Tibial artery (tissue), 4 donors: ENCODE results near the gene ITIH4.
"Not testable (repeated sequence)": the region's sequence is repeated elsewhere in the genome, so short reads cannot be mapped to it uniquely, and the experiment has no call there.

ENCODE experiments used
- DNase-seq, 2 donors: peaks; one replicate each; pipeline ENCODE4 v3.0.0-alpha.2; 2019
- H3K27ac ChIP-seq, 2 donors: fragments of 200-600 bp; sonication (generic) in 1 of 2; 1 replicate in 1 of 2; 2 replicates in 1 of 2; pipeline ENCODE4 v1.5.1; 2018 to 2019; ENCODE audit warnings: mild to moderate bottlenecking in 1 of 2
- H3K27me3 ChIP-seq, 2 donors: fragments of 200-600 bp; sonication (generic) in 1 of 2; one replicate each; pipeline versions ENCODE4 v1.5.1 to v1.6.0; 2016 to 2019
- H3K36me3 ChIP-seq, 3 donors: fragments of 200-600 bp; sonication (generic) in 2 of 3; one replicate each; pipeline ENCODE4 v1.5.1; 2016 to 2019; ENCODE audit warnings: mild to moderate bottlenecking in 2 of 3
- H3K4me1 ChIP-seq, 4 donors: fragments of 200-600 bp; sonication (generic) in 2 of 4; 1 replicate in 3 of 4; 2 replicates in 1 of 4; pipeline ENCODE4 v1.5.1; 2016 to 2019
- H3K4me3 ChIP-seq, 2 donors: fragments of 200-600 bp; sonication (generic) in 1 of 2; 1 replicate in 1 of 2; 2 replicates in 1 of 2; pipeline ENCODE4 v1.5.1; 2018 to 2019; ENCODE audit warnings: mild to moderate bottlenecking in 2 of 2
- H3K9me3 ChIP-seq, 3 donors: fragments of 200-600 bp; sonication (generic) in 1 of 3; one replicate each; pipeline ENCODE4 v1.5.1; 2016 to 2019
- CTCF ChIP-seq, 2 experiments: fragments of 200-600 bp in 1 of 2; fragments of 450-650 bp in 1 of 2; IDR thresholded peaks; one replicate each; pipeline ENCODE4 v1.5.1; 2017 to 2019; ENCODE audit warnings: antibody characterized with exemption in 2 of 2, mild to moderate bottlenecking in 1 of 2, moderate library complexity in 1 of 2
- intact Hi-C: fragments of 100-400 bp; cut with DNase I; formaldehyde crosslinking; loops from one replicate; pipeline ENCODE4 v1.15.0; 2023; ENCODE audit warnings: low total_unique reads

ITIH4 gene

GRCh38 chr3:52779837-52780585, 50.5 kb downstream of the ITIH4 start:
- intact Hi-C loops, result loop anchor here (10.0 kb wide), 2 partner anchors 45 to 155 kb away; no protein-coding TSS in a partner anchor
- Histone ChIP-seq H3K27me3 (peaks cover 0 to 14% of the 10 kb centered on the region in 2 donors), H3K36me3 (no peaks in the 10 kb centered on the region), H3K27ac (no peak overlapping the region), H3K4me1 (no peaks in the 10 kb centered on the region), H3K4me3 (no peak overlapping the region), H3K9me3 (no peaks in the 10 kb centered on the region)
- TF ChIP-seq CTCF (IDR thresholded peaks at IDR 0.05), result no peak
- DNase-seq, result no peak

- intact Hi-C loops, result loop anchor here (10.0 kb wide), 2 partner anchors 46 to 156 kb away; no protein-coding TSS in a partner anchor
- H3K27ac ChIP-seq, result no peak overlapping the region
- H3K9me3 ChIP-seq, result no peaks in the 10 kb centered on the region
- no peak for DNase-seq
- no peak for TF ChIP-seq CTCF (IDR thresholded peaks at IDR 0.05)
- H3K4me1 ChIP-seq, result no peaks in the 10 kb centered on the region
- H3K36me3 ChIP-seq, result no peaks in the 10 kb centered on the region
- H3K4me3 ChIP-seq, result no peak overlapping the region
- H3K27me3 ChIP-seq, result peaks cover 0 to 14% of the 10 kb centered on the region in 2 donors
Observed at GRCh38 chr3:52779011-52779836, 51.2 kb downstream of the ITIH4 start.

GRCh38 chr3:52777959-52778805, 52.3 kb downstream of the ITIH4 start:
- Histone ChIP-seq H3K27ac (no peak overlapping the region), H3K4me1 (no peaks in the 10 kb centered on the region), H3K9me3 (no peaks in the 10 kb centered on the region), H3K36me3 (no peaks in the 10 kb centered on the region), H3K27me3 (peaks cover 0 to 14% of the 10 kb centered on the region in 2 donors), H3K4me3 (no peak overlapping the region)
- intact Hi-C loops, result loop anchor here (10.0 kb wide), 2 partner anchors 47 to 157 kb away; no protein-coding TSS in a partner anchor
- peak in 1 of 2 donors; percentile 61 for DNase-seq
- no peak for TF ChIP-seq CTCF (IDR thresholded peaks at IDR 0.05)

GRCh38 chr3:52777127-52777958, 53.1 kb downstream of the ITIH4 start, which contains the start of gene ITIH1:
Gene ITIH1 (plus strand): TSS chr3:52777599. CDS start chr3:52777616, 17 bp downstream.
- peaks cover 0 to 9% of the 10 kb centered on the region in 2 donors for H3K27me3 ChIP-seq
- no peak within 1 kb of the TSS for H3K4me3 ChIP-seq
- H3K27ac ChIP-seq, result no peak within 1 kb of the TSS
- no peaks in the 10 kb centered on the region for H3K36me3 ChIP-seq
- no peak for TF ChIP-seq CTCF (IDR thresholded peaks at IDR 0.05)
- DNase-seq, result no peak
- no peaks in the 10 kb centered on the region for H3K9me3 ChIP-seq
- no peaks in the 10 kb centered on the region for H3K4me1 ChIP-seq
- intact Hi-C loops, result loop anchor here (10.0 kb wide), 2 partner anchors 47 to 157 kb away; no protein-coding TSS in a partner anchor

- not testable (repeated sequence) for DNase-seq, H3K27me3 ChIP-seq, H3K27ac ChIP-seq, H3K4me1 ChIP-seq, H3K9me3 ChIP-seq, H3K4me3 ChIP-seq, H3K36me3 ChIP-seq
- intact Hi-C loops, result loop anchor here (10.0 kb wide), 2 partner anchors 48 to 158 kb away; no protein-coding TSS in a partner anchor
Observed at GRCh38 chr3:52776486-52776885, 54.0 kb downstream of the ITIH4 start.
